Osteoblast (primary cell): Measurements from ENCODE around the gene RPLP2. TPM values are rescaled to one million over a fixed set of nuclear protein-coding genes. Genes with fewer than 3 reads are reported as not detected.

ENCODE experiments used
- DNase-seq: peaks from one replicate; pipeline ENCODE4 v3.0.0; 2011; ENCODE audit warnings: low spot score, mixed read lengths; ENCODE audit not compliant: insufficient read length; ENCODE audit errors: missing footprints
- H2AFZ ChIP-seq: 2 replicates; pipeline ENCODE4 v1.6.0; 2011; ENCODE audit warnings: mild to moderate bottlenecking, low read length
- H3K27ac ChIP-seq: 2 replicates; pipeline ENCODE4 v1.5.1; 2011; ENCODE audit warnings: mild to moderate bottlenecking, low read depth, low read length, moderate library complexity
- H3K27me3 ChIP-seq: 2 replicates; pipeline ENCODE4 v1.6.0; 2012; ENCODE audit warnings: mild to moderate bottlenecking, control low read depth, inconsistent platforms, low read length, moderate library complexity; ENCODE audit not compliant: insufficient read depth
- H3K36me3 ChIP-seq: 2 replicates; pipeline ENCODE4 v1.5.1; 2011; ENCODE audit warnings: mild to moderate bottlenecking, low read length, control low read depth, moderate library complexity; ENCODE audit not compliant: insufficient read depth
- H3K4me1 ChIP-seq: 2 replicates; pipeline ENCODE4 v1.5.1; 2011; ENCODE audit warnings: mild to moderate bottlenecking, low read length, control low read depth, moderate library complexity; ENCODE audit not compliant: insufficient read depth
- H3K4me2 ChIP-seq: 2 replicates; pipeline ENCODE4 v1.6.0; 2011; ENCODE audit warnings: mild to moderate bottlenecking, low read length; ENCODE audit not compliant: insufficient read depth
- H3K4me3 ChIP-seq: fragments of 200-600 bp; sonication (generic); 3 replicates; pipeline ENCODE4 v1.5.1; 2012; ENCODE audit warnings: mild to moderate bottlenecking, low read length, inconsistent platforms; ENCODE audit not compliant: insufficient read depth
- H3K79me2 ChIP-seq: 2 replicates; pipeline ENCODE4 v1.6.0; 2012; ENCODE audit warnings: mild to moderate bottlenecking, low read length, control low read depth, inconsistent platforms; ENCODE audit not compliant: insufficient read depth
- H3K9me3 ChIP-seq: 2 replicates; pipeline ENCODE4 v1.5.1; 2011; ENCODE audit warnings: low read depth, low read length, control low read depth
- H4K20me1 ChIP-seq: 2 replicates; pipeline ENCODE4 v1.6.0; 2012; ENCODE audit warnings: mild to moderate bottlenecking, low read length, control low read depth; ENCODE audit not compliant: insufficient read depth
- total RNA-seq: library from RNA; depleted of rRNA; stranded (reverse); fragments of >200 nt; gene quantifications from 2 replicates; pipeline ENCODE4 v1.2.3, GENCODE V29; 2012
- TF ChIP-seq, protein P1 (sequence below): IDR thresholded peaks from 2 replicates; pipeline ENCODE4 v1.5.1; 2011; ENCODE audit warnings: mild to moderate bottlenecking, low read depth, low read length, moderate library complexity; ENCODE audit errors: extremely low read depth

RPLP2 gene
- total RNA-seq, 1 donor, result 386 TPM

DNA sequence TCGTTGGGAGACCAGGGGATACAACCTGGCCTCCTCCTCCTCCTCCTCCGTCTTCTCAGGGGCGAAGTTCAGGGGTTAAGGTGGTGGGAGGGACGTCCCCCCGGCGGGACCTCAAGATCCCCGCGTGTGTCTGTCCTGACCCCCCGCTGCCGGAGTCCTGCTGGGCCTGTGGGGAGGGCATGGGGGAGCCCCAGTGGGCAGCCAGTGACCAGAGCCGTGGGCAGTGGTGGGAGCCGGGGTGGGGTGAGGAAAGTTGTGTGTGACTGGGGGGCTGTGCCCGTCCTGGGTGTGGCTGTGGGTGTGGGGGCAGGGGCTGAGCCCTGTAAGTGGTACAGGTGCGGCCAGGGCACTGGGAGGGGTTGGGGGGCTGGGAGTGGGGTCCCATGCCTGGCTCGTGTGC lies 43.0 kb downstream of the RPLP2 start:
- no peaks in the 10 kb centered on the region for H3K27me3 ChIP-seq
- peaks cover 6% of the 10 kb centered on the region for H3K36me3 ChIP-seq
- DNase-seq, result no peak
- H3K27ac ChIP-seq, result no peak overlapping the region
- no peak overlapping the region for H2AFZ ChIP-seq
- H3K9me3 ChIP-seq, result no peaks in the 10 kb centered on the region
- no peak overlapping the region for H3K4me2 ChIP-seq
- peaks cover 4% of the 10 kb centered on the region for H3K4me1 ChIP-seq
- H4K20me1 ChIP-seq, result peaks cover 57% of the 10 kb centered on the region
- no peak overlapping the region for H3K4me3 ChIP-seq
- peaks cover 90% of the 10 kb centered on the region for H3K79me2 ChIP-seq
- TF ChIP-seq, protein P1, sequence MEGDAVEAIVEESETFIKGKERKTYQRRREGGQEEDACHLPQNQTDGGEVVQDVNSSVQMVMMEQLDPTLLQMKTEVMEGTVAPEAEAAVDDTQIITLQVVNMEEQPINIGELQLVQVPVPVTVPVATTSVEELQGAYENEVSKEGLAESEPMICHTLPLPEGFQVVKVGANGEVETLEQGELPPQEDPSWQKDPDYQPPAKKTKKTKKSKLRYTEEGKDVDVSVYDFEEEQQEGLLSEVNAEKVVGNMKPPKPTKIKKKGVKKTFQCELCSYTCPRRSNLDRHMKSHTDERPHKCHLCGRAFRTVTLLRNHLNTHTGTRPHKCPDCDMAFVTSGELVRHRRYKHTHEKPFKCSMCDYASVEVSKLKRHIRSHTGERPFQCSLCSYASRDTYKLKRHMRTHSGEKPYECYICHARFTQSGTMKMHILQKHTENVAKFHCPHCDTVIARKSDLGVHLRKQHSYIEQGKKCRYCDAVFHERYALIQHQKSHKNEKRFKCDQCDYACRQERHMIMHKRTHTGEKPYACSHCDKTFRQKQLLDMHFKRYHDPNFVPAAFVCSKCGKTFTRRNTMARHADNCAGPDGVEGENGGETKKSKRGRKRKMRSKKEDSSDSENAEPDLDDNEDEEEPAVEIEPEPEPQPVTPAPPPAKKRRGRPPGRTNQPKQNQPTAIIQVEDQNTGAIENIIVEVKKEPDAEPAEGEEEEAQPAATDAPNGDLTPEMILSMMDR, result no peak

DNA sequence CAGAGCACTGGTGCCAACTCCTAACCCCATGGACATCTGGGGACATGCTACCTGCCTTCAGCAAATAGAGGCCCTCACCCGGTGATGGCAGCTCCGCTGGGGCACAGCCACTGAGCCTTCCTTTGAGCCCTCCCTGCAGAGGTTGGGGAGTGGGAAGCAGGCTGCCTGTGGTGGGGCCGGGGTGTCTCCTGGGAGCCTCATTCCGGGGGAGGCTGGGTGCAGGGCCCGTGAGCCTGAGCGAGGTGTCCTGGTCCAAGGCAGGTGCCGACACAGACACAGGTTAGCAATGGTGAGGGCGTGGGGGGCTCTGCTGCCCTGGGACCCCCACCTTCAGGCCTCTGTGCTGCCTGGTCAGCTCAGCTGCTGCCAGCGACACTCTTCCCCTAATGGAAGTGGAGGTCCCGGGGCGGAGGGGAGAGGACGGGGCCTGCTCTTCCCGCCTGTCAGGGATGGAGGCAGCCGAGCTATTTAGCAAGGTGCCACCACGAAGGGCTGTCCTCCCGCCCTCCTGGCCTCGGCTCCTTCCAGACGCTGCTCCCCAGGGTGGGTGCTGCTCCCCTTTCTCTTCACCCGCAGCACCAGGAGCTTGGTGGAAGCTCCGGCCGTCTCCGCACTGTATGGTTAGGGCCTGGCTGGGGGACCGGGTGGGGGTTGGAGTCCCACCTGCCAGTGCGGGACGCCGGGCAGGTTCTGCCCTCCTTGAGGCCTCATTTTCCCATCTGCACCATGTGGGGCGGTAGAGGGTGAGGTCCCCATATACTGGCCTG lies 44.1 kb downstream of the RPLP2 start:
- peaks cover 89% of the 10 kb centered on the region for H3K79me2 ChIP-seq
- H3K27ac ChIP-seq, result no peak overlapping the region
- no peaks in the 10 kb centered on the region for H3K27me3 ChIP-seq
- TF ChIP-seq, protein P1, result no peak
- no peaks in the 10 kb centered on the region for H3K9me3 ChIP-seq
- peaks cover 8% of the 10 kb centered on the region for H3K36me3 ChIP-seq
- no peaks in the 10 kb centered on the region for H3K4me1 ChIP-seq
- no peak overlapping the region for H2AFZ ChIP-seq
- no peak for DNase-seq
- H3K4me2 ChIP-seq, result no peak overlapping the region
- no peak overlapping the region for H3K4me3 ChIP-seq
- H4K20me1 ChIP-seq, result peaks cover 57% of the 10 kb centered on the region

DNA sequence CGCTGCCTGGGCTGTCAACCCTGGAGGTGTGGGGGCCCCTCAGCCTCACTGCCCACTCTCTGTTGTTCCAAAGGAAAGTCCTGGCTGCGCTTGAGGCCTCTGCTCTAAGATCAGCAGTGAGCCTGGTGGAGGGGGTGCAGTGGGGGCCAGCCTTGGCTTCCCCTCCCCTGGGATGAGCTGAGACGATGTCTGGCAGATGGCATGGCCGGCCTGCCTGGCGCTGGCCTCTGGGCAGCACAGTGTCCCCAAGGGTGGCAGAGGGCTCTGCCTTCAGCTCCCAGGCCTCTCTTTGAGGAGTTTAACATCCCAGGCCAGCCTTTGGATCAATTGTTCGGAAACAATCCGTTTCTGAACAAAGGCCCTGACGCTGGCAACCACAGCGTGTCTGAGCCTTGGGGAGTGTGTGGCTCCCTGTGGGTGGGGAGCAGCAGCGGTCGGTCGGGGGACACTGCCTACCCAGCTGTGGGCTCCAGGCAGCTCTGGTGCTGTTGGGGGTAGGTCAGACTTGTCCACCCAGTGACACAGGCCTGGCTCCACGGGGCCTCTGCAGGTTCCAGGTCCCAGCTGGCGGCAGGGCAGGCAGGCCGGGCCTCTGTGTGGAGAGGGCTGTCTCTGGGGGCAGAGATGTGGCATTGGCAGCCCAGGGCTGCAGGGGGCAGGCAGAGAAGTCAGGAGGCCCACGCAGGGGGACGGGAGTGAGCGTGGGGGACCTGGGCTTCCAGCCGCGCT lies 45.0 kb downstream of the RPLP2 start:
- Histone ChIP-seq H4K20me1 (peaks cover 59% of the 10 kb centered on the region), H2AFZ (no peak overlapping the region), H3K9me3 (no peaks in the 10 kb centered on the region), H3K27ac (no peak overlapping the region), H3K27me3 (no peaks in the 10 kb centered on the region), H3K36me3 (peaks cover 8% of the 10 kb centered on the region), H3K4me3 (no peak overlapping the region), H3K4me2 (no peak overlapping the region), H3K4me1 (peaks cover 4% of the 10 kb centered on the region), H3K79me2 (peaks cover 89% of the 10 kb centered on the region)
- DNase-seq, result no peak
- TF ChIP-seq, protein P1, result no peak

DNA sequence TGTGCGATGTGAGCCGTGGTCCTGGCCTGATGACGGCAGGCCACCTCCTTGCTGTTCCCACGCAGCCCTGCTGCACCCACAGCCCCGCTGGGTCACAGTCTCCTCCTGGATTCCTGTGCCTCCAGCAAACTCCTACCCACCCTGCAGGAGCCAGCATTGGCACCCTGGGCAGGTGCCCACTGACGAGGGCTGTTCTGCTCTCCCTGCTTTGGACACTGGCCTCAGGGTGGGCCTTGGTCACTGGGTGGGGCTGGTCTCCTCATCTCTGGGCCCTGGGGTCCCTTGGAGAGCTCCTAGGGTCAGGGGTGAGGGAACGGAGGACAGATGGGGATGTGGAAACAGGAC lies 45.5 kb downstream of the RPLP2 start:
- TF ChIP-seq, protein P1, result no peak
- H3K4me1 ChIP-seq, result peaks cover 7% of the 10 kb centered on the region
- peaks cover 63% of the 10 kb centered on the region for H4K20me1 ChIP-seq
- no peak overlapping the region for H2AFZ ChIP-seq
- H3K79me2 ChIP-seq, result peaks cover 90% of the 10 kb centered on the region
- no peak for DNase-seq
- no peak overlapping the region for H3K4me3 ChIP-seq
- H3K27ac ChIP-seq, result no peak overlapping the region
- H3K9me3 ChIP-seq, result no peaks in the 10 kb centered on the region
- H3K27me3 ChIP-seq, result no peaks in the 10 kb centered on the region
- no peak overlapping the region for H3K4me2 ChIP-seq
- peaks cover 6% of the 10 kb centered on the region for H3K36me3 ChIP-seq
